Omental fat pad (tissue), 4 donors: ENCODE measurements around the gene WDR48. TPM values are rescaled to one million over a fixed set of nuclear protein-coding genes. Genes with fewer than 3 reads are reported as not detected.

Experiments
- ATAC-seq: fragments of 150-250 bp; one replicate; pipeline ENCODE4 v1.9.1; 2016; ENCODE audit warnings: mild to moderate bottlenecking, moderate library complexity; ENCODE audit not compliant: low FRiP score
- DNase-seq: peaks from one replicate; pipeline ENCODE4 v3.0.0-alpha.2; 2019; ENCODE audit warnings: low spot score
- CTCF ChIP-seq, 3 donors: fragments of 450-650 bp; IDR thresholded peaks; one replicate each; pipeline ENCODE4 v1.5.1; 2016 to 2017; ENCODE audit warnings: antibody characterized with exemption in 3 of 3, mild to moderate bottlenecking in 3 of 3, moderate library complexity in 2 of 3
- small RNA-seq: library from RNA; depleted of rRNA; stranded (forward); fragments of <200 nt; gene quantifications from one replicate; pipeline ENCODE3, GENCODE V24; 2016
- total RNA-seq, 4 donors: library from RNA; depleted of rRNA; stranded (reverse); fragments of >200 nt; gene quantifications; one replicate each; pipeline ENCODE4 v1.1.0, GENCODE V29; 2016

The WDR48 gene
- total RNA-seq, 4 donors from 2014 or later = 16.7 to 37.2 (median 22.7) TPM

- no peak for TF ChIP-seq CTCF (IDR thresholded peaks at IDR 0.05)
- no peak for ATAC-seq
- no peak for DNase-seq
Observed at GRCh38 chr3:39142067-39142466, 90.3 kb downstream of the WDR48 start.

GRCh38 chr3:39143051-39143885 lies 91.5 kb downstream of the WDR48 start:
- ATAC-seq = no peak
- no peak for DNase-seq
- TF ChIP-seq CTCF (IDR thresholded peaks at IDR 0.05) = no peak

- TF ChIP-seq CTCF (IDR thresholded peaks at IDR 0.05) = no peak
- no peak for DNase-seq
- ATAC-seq = no peak
Observed at GRCh38 chr3:39144095-39144747, 92.4 kb downstream of the WDR48 start.

- TF ChIP-seq CTCF (IDR thresholded peaks at IDR 0.05) = no peak
- ATAC-seq (no peak), DNase-seq (no peak)
Observed at GRCh38 chr3:39144748-39145380, 93.0 kb downstream of the WDR48 start.

GRCh38 chr3:39146083-39146501 lies 94.3 kb downstream of the WDR48 start:
- no peak for DNase-seq
- no peak for TF ChIP-seq CTCF (IDR thresholded peaks at IDR 0.05)
- no peak for ATAC-seq

Small RNAs within 50 kb of the gene (small RNA-seq; reads per million reads assigned to genes)
- not detected for gene RNU6-1227P

Other genes starting within 250 kb of the WDR48 start
- not detected for gene SCN10A, start 235.8 kb upstream of the WDR48 start, total RNA-seq
- under 1 TPM; 0.31 to 0.63 (median 0.46) TPM for gene SCN11A, start 72 bp upstream of the WDR48 start, total RNA-seq
- 10 to 100 TPM; 38.7 to 56.4 (median 51.0) TPM for gene GORASP1, start 55.6 kb downstream of the WDR48 start, total RNA-seq
- gene TTC21A, start 55.7 kb downstream of the WDR48 start, total RNA-seq = 1 to 10 TPM; 2.6 to 9.9 (median 2.9) TPM
- 100 to 1,000 TPM in 2 of 4 donors, 10 to 100 TPM in 2; 52.0 to 321 (median 90.8) TPM for gene CSRNP1, start 101.6 kb downstream of the WDR48 start, total RNA-seq
- gene XIRP1, start 140.6 kb downstream of the WDR48 start, total RNA-seq = 1 to 10 TPM in 1 of 4 donors, under 1 TPM in 1, not detected in 2; 0.65 to 2.0 TPM
- gene CX3CR1, start 228.0 kb downstream of the WDR48 start, total RNA-seq = under 1 TPM in 2 of 4 donors, not detected in 2; 0.19 to 0.63 TPM